ENCODE results near the gene MCU.
"Not testable (repeated sequence)": the region's sequence is repeated elsewhere in the genome, so short reads cannot be mapped to it uniquely, and the experiment has no call there.

MCU gene

GRCh38 chr10:72729528-72729927, 37.6 kb downstream of the MCU start:
- DNase-seq (ENCODE audit: low read depth in 3 of 3, low spot score in 1 of 3): no peak

- DNase-seq (ENCODE audit: low read depth in 3 of 3, low spot score in 1 of 3): no peak
Measured at GRCh38 chr10:72730479-72730878, 38.5 kb downstream of the MCU start.

DNA sequence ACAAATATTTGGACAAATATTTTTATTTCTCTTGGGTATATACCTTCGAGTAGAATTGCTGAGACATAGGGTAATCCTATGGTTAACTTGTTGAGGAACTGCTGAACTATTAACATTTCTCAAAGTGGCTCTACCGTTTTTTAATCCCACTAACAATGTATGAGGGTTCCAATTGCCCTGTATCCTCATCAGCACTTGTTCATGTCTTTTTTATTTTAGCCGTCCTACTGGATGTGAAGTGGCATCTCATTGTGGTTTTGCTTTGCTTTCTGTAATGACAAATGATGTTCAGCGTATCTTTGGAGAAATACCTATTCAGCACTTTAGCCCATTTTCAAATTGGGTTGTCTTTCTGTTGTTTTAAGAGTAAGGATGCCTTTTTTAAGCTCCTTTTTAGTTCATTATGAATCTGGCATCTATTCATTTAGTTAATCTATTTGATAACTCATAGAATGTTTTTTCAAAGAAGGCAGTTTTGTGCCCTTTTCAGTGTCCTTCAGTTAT, 40.0 kb downstream of the MCU start:
- DNase-seq (ENCODE audit: low read depth in 3 of 3, low spot score in 1 of 3): no peak

DNA sequence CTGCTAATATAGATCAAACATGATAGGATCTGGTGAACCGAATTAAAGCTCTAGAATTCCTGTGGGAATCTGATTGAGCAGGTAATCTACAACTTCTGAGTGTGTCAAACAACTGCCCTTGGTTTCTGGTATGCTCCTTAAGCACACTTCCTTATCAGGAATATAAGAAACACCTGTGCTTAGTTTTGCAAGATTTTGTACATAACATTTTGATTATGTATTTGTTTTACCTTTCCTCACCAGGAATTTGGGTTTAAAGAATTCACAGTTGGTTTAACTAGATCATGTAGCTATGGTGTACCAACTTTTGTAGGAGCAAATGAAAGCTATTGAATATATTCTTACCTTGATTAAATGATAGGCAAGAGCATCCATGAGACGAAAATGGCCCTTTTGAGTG, 40.6 kb downstream of the MCU start:
- no peak for DNase-seq (ENCODE audit: low read depth in 3 of 3, low spot score in 1 of 3)

GRCh38 chr10:72733989-72734388, 42.0 kb downstream of the MCU start:
- DNase-seq (ENCODE audit: low read depth in 3 of 3, low spot score in 1 of 3): no peak

- DNase-seq (ENCODE audit: low read depth in 3 of 3, low spot score in 1 of 3): no peak
Measured at GRCh38 chr10:72735288-72735936, 43.5 kb downstream of the MCU start.

DNA sequence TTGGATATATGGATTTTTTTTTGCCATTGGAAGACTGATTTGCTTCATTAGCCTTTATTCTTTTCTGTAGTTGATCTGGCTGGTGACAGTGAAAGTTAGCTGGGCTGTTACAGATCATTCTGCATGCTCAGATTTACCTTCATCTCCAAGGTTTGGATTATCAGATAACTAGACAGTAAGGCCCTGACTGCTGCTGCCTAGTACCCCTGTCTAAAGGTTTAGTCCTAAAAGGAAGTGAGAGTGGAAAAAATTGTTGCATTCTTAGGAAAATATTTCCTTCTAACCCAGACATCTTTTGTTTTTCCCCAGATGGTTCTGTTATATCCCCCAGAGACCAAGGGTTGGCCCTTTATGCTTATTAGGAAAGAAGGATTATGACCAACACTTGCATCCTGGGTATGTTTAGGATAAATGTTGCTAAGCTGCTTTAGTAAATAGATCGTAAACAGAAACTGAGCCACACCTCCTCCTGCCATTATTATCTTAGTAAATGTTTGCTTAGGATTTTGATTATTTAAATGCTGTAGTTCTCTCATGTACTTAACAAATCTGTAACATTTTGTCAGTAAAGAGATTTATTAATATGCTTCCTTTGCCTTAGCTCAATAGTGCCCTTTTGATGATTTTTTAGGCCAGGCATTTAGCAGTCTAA, 44.4 kb downstream of the MCU start:
- DNase-seq (ENCODE audit: low read depth in 3 of 3, low spot score in 1 of 3): no peak

- no peak for DNase-seq (ENCODE audit: low read depth in 3 of 3, low spot score in 1 of 3)
Measured at GRCh38 chr10:72736828-72737220, 44.9 kb downstream of the MCU start.

DNA sequence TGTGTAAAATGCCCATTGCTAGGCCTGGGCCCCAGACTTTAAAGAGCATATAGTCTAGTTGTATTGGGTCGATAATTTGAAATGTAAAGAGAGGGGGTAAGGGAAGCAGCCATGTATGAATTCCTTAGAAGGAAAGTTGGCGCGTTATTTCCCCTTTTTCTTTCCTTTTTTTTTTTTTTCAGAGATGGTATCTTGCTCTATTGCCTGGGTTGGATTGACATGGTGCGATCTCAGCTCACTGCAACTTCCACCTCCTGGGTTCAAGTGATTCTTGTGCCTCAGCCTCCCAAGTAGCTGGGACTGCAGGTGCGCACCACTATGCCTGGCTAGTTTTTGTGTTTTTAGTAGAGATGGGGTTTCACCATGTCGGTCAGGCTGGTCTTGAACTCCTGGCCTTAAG, 45.4 kb downstream of the MCU start:
- DNase-seq (ENCODE audit: low read depth in 3 of 3, low spot score in 1 of 3): not testable (repeated sequence)

DNA sequence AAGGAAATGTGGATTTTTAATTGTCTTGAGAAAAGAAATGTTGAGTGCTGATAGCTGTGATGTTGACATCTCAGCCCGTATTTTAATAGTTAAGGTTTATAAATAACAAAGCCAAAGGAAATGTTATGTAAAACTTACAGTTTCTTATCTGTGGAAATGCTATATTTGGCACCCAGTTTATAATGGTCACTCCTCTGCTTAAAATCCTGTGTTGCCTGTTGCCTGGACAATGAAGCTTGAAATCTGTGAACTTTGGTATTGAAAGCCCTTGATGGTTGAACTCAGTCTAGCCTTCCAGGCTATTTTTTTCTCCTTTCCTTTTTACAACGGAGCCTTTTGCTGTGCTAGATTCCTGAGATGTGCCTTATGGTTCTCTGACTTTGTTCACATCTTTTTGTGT, 46.5 kb downstream of the MCU start:
- no peak for DNase-seq (ENCODE audit: low read depth in 3 of 3, low spot score in 1 of 3)

DNA sequence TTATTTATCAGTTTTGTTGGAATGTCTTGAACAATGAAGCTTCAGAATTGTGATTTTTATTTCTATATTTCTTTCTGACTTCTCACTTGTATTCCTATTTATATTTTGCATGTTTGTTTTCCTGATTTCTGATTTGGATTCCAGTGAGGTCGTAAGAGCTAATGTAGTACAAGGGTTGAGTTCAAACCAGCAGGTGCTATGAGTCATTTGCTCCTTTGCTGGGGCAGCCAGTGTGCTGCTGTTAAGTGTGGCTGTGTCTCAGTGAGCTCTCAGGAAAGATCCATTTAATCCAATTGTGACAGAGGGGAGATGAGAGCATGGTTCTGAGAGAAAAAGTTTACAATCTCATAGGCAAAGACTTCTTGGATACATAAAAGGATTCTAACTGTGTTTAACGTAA, 48.6 kb downstream of the MCU start:
- DNase-seq (ENCODE audit: low read depth in 3 of 3, low spot score in 1 of 3): no peak

GRCh38 chr10:72742092-72742491, 50.1 kb downstream of the MCU start:
- DNase-seq (ENCODE audit: low read depth in 3 of 3, low spot score in 1 of 3): no peak

GRCh38 chr10:72742797-72743196, 50.9 kb downstream of the MCU start:
- no peak for DNase-seq (ENCODE audit: low read depth in 3 of 3, low spot score in 1 of 3)

DNA sequence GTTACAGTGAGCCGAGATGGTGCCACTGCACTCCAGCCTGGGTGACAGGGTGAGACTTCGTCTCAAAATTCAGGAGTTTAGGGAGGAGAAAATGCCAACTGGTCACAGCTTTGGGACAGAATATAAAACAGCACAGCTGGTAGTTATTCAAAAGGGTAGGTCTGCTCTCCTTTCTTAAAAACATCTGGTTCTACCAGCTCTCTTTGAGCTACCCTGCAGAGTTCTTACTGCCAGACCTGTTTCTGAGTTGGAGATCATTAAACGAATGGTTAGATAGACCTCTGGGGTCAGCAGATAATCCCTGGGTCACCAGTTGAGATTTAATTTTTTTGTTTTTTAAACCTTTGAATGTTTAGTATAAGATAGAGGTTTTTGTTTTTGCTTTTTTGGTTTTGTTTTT, 52.6 kb downstream of the MCU start:
- DNase-seq (ENCODE audit: low read depth in 3 of 3, low spot score in 1 of 3): no peak

GRCh38 chr10:72746426-72747363, 54.8 kb downstream of the MCU start:
- no peak for DNase-seq (ENCODE audit: low read depth in 3 of 3, low spot score in 1 of 3)

GRCh38 chr10:72747521-72747920, 55.6 kb downstream of the MCU start:
- no peak for DNase-seq (ENCODE audit: low read depth in 3 of 3, low spot score in 1 of 3)

- no peak for DNase-seq (ENCODE audit: low read depth in 3 of 3, low spot score in 1 of 3)
Measured at GRCh38 chr10:72753760-72754231, 61.9 kb downstream of the MCU start.

- DNase-seq (ENCODE audit: low read depth in 3 of 3, low spot score in 1 of 3): no peak
Measured at GRCh38 chr10:72754275-72755032, 62.5 kb downstream of the MCU start.

DNA sequence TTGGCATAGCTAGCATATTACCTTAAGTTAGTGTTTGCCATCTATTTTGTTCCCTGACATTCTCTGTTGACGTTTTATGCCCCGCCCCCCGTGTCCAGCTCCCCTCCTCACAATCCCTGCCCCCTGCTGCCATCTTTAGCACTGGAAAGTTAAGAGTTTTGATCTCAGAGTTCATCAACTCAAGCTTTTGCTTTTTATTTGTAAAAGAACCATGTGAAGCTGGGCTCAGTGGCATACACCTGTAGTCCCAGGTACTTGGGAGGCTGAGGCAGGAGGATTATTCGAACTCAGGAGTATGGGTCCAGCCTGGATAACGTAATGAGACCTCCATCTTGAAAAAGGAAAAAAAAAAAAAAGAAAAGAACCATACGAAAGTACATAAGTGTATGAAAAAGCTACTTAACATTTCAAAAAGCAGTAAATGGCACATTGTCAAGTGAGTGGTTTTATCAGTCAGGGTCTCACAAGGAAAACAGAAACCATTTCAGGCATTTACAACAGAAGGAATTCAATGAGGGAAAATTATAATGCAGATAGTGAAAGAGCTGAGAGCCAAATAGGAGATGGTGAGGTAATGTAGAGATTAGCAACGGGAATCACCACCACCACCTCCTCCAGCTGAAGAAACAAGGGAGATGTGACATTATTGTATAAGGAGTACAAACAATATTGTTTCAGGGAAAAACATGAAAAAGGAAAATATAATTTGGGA, 64.9 kb downstream of the MCU start:
- DNase-seq (ENCODE audit: low read depth in 3 of 3, low spot score in 1 of 3): no peak

GRCh38 chr10:72757732-72758131, 65.8 kb downstream of the MCU start:
- no peak for DNase-seq (ENCODE audit: low read depth in 3 of 3, low spot score in 1 of 3)

Data from stimulated activated CD4-positive, alpha-beta T cell treated with anti-CD3 and anti-CD28 coated beads, TNF-alpha, amount 100 ng/mL, for 1 hour (primary cell).